ENCODE measurements around the gene PDE4D. TPM values are rescaled to one million over a fixed set of nuclear protein-coding genes. Genes with fewer than 3 reads are reported as not detected.
A peak's percentile ranks its signal among the peaks of the same experiment; 100 is the strongest.

The PDE4D gene
- total and polyA plus RNA-seq, 12 donors, result 1.2 to 18.9 (median 2.1) TPM

DNA sequence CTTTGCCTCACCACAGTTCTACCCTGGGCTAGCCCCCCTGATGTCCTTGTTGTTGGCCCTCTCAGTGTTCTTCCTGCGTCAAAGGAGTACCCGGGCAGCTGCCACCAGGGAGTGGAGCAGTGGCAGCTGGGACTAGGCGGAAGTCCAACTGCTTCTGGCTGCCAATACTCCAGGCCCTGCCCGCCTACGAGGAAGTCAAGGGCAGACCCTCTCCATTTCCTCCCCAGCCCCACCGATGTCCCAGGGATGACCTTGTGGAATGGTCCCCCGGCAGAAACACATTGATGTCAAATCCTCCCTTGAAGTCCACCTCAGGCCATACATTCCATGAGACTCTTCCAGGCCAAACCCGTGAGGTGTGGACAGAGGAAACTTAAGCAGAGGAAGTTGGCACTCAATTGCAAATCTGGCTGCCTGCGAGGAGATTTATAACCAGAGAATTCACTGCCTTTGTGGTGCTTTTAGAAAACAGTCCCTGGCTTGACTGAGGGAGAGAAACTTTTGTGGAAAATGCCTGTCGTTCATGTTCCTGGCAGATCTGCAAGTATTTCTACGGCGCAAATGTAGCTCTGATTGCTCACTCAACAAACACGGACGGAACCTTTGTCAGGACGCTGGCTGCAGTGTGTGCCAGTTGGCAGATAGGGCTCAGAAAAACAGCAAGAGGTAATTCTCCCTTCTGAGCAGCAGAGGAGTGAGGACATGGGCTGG, 970.9 kb downstream of the PDE4D start:
- Histone ChIP-seq H3K27me3 (no peaks in the 10 kb centered on the region), H3K27ac (peak overlapping the region in 4 of 5 donors; percentile 60 to 89 (median 64)), H3K4me1 (replicated peaks in 1 of 2) (peaks cover 12 to 50% of the 10 kb centered on the region in 2 donors), H3K9me3 (replicated peaks in 1 of 3) (no peaks in the 10 kb centered on the region), H3K36me3 (replicated peaks in 1 of 2) (no peaks in the 10 kb centered on the region), H3K4me3 (peak overlapping the region in 1 of 4 donors; percentile 25)
- peak; percentile 70 to 86 (median 79) for DNase-seq
- TF ChIP-seq POLR2A (IDR thresholded peaks at IDR 0.05), result no peak
- TF ChIP-seq, protein P1, sequence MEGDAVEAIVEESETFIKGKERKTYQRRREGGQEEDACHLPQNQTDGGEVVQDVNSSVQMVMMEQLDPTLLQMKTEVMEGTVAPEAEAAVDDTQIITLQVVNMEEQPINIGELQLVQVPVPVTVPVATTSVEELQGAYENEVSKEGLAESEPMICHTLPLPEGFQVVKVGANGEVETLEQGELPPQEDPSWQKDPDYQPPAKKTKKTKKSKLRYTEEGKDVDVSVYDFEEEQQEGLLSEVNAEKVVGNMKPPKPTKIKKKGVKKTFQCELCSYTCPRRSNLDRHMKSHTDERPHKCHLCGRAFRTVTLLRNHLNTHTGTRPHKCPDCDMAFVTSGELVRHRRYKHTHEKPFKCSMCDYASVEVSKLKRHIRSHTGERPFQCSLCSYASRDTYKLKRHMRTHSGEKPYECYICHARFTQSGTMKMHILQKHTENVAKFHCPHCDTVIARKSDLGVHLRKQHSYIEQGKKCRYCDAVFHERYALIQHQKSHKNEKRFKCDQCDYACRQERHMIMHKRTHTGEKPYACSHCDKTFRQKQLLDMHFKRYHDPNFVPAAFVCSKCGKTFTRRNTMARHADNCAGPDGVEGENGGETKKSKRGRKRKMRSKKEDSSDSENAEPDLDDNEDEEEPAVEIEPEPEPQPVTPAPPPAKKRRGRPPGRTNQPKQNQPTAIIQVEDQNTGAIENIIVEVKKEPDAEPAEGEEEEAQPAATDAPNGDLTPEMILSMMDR (IDR thresholded peaks at IDR 0.05), result peak in 2 of 6 experiments; percentile 6 to 15
- intact Hi-C loops (cut with DNase I), result no loop called here
- 20 to 31% (median 26%) methylated on average over 15 of the region's 15 CpGs for WGBS, 4 donors

DNA sequence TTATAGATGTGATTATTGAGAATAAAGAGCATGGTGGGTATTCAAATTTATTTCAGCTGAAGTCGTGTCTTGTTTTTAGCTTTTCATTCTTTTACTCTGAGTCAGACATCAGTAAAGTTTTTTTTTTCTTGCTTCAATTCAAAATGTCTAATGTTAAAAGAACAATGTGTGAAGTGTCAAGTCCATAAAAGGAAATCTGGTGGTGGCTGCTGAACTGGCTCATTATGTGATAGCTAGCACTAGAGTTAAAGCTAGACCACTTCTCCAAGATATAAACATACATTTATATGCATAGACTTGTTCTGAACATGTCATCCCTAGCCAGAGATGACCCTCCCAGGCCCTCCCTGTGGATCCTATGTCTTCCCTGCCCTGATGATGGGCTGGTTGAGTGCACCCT, 972.4 kb downstream of the PDE4D start:
- Histone ChIP-seq H3K4me1 (replicated peaks in 1 of 2) (peaks cover 12 to 43% of the 10 kb centered on the region in 2 donors), H3K9me3 (replicated peaks in 1 of 3) (no peaks in the 10 kb centered on the region), H3K27ac (peak overlapping the region in 1 of 5 donors; percentile 20), H3K27me3 (no peaks in the 10 kb centered on the region), H3K4me3 (no peak overlapping the region), H3K36me3 (replicated peaks in 1 of 2) (no peaks in the 10 kb centered on the region)
- 19 to 34% (median 26%) methylated on average over 1 of the region's 1 CpG for WGBS, 4 donors
- TF ChIP-seq POLR2A (IDR thresholded peaks at IDR 0.05), result no peak
- TF ChIP-seq, protein P1 (IDR thresholded peaks at IDR 0.05), result no peak
- DNase-seq, result no peak
- intact Hi-C loops (cut with DNase I), result no loop called here

DNA sequence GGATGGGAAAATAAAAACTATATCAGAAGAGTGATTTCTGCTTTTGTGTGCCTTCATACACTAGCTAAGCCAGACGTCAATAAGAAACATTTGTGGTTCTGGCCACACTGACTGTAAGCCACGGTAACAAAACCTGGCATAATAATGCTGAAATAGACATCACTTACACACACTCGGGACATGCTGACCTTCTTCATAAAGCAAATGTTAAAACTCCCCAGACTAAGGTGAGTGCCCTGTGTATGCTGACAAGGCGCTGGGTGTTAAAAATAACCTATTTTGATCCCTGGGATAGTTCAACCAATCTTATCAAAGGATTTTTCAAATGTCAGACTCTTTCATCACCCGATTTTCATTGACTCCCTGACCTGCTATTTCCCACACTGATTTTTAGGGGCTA, 973.7 kb downstream of the PDE4D start:
- intact Hi-C loops (cut with DNase I), result no loop called here

More for the DNA sequence above, 973.7 kb downstream of the PDE4D start:
- Histone ChIP-seq H3K27me3 (no peaks in the 10 kb centered on the region), H3K4me1 (replicated peaks in 1 of 2) (peaks cover 12 to 30% of the 10 kb centered on the region in 2 donors), H3K9me3 (replicated peaks in 1 of 3) (no peaks in the 10 kb centered on the region), H3K27ac (no peak overlapping the region), H3K4me3 (no peak overlapping the region), H3K36me3 (replicated peaks in 1 of 2) (no peaks in the 10 kb centered on the region)
- no peak for DNase-seq
- TF ChIP-seq, protein P1 (IDR thresholded peaks at IDR 0.05), result no peak
- TF ChIP-seq POLR2A (IDR thresholded peaks at IDR 0.05), result no peak
- 60 to 81% (median 66%) methylated on average over 5 of the region's 5 CpGs for WGBS, 4 donors

MicroRNAs encoded within 50 kb of the gene (microRNA counts, 767-probe panel; counts per million panel counts)
- microRNA hsa-miR-582-3p (0 to 4,207 counts per million in 2 donors), microRNA hsa-miR-582-5p (0 counts per million in 2 donors)

Small RNA genes within 50 kb of the gene (microRNA-seq; reads per million reads assigned to microRNA genes)
- gene MIR582, result 1.1 to 6.3 (median 1.7) reads per million in 3 donors

Small RNA genes within 50 kb of the gene (small RNA-seq; reads per million reads assigned to genes)
- 0.25 to 0.71 reads per million in 2 donors for gene MIR582
